Peyer's patch (tissue), 4 donors: ENCODE data around the gene DACT3. TPM values are rescaled to one million over a fixed set of nuclear protein-coding genes. Genes with fewer than 3 reads are reported as not detected.

ENCODE experiments used
- DNase-seq, 3 donors: peaks; one replicate each; pipeline ENCODE4 v3.0.0-alpha.2; 2017 to 2019
- H3K27ac ChIP-seq, 4 donors: fragments of 200-600 bp; sonication (generic); one replicate each; pipeline ENCODE4 v1.5.1; 2016 to 2019
- H3K27me3 ChIP-seq, 2 donors: fragments of 200-600 bp; sonication (generic); one replicate each; pipeline ENCODE4 v1.5.1; 2019
- H3K36me3 ChIP-seq, 3 donors: fragments of 200-600 bp; sonication (generic); one replicate each; pipeline ENCODE4 v1.5.1; 2016 to 2019
- H3K4me1 ChIP-seq, 4 donors: fragments of 200-600 bp; sonication (generic); one replicate each; pipeline ENCODE4 v1.5.1; 2016 to 2019
- H3K4me3 ChIP-seq, 4 donors: fragments of 200-600 bp; sonication (generic); 1 replicate in 3 of 4; 2 replicates in 1 of 4; pipeline ENCODE4 v1.5.1; 2016 to 2019; ENCODE audit warnings: mild to moderate bottlenecking in 1 of 4
- H3K9me3 ChIP-seq, 4 donors: fragments of 200-600 bp; sonication (generic); one replicate each; pipeline ENCODE4 v1.5.1; 2016 to 2019; ENCODE audit warnings: mild to moderate bottlenecking in 1 of 4
- CTCF ChIP-seq, 6 experiments: fragments of 450-650 bp in 4 of 6; fragments of 200-600 bp in 2 of 6; sonication (generic) in 1 of 6; IDR thresholded peaks; one replicate each; pipeline ENCODE4 v1.5.1; 2017 to 2019; ENCODE audit warnings: antibody characterized with exemption in 6 of 6, mild to moderate bottlenecking in 3 of 6, moderate library complexity in 1 of 6
- POLR2A ChIP-seq, 2 donors: fragments of 450-650 bp; IDR thresholded peaks; one replicate each; pipeline ENCODE4 v1.5.1; 2017; ENCODE audit warnings: antibody characterized with exemption in 2 of 2, mild to moderate bottlenecking in 2 of 2, moderate library complexity in 2 of 2
- total RNA-seq, 4 donors: library from RNA; depleted of rRNA; stranded (reverse); fragments of >200 nt; gene quantifications; one replicate each; pipeline ENCODE4 v1.1.0, GENCODE V29; 2016

DACT3 gene
- total RNA-seq, 4 donors from 2014 or later, result 0.53 to 2.3 (median 1.4) TPM

- Histone ChIP-seq H3K36me3 (peaks cover 0 to 88% (median 6%) of the 10 kb centered on the region in 3 donors), H3K9me3 (no peaks in the 10 kb centered on the region), H3K27ac (no peak overlapping the region), H3K4me3 (no peak overlapping the region), H3K4me1 (peaks cover 0 to 4% (median 0%) of the 10 kb centered on the region in 4 donors), H3K27me3 (no peaks in the 10 kb centered on the region)
- DNase-seq, result no peak
- TF ChIP-seq POLR2A (IDR thresholded peaks at IDR 0.05) (no peak), CTCF (IDR thresholded peaks at IDR 0.05) (no peak)
These were observed 32.1 kb upstream of the DACT3 start for GRCh38 chr19:46692918-46693722.

GRCh38 chr19:46691948-46692347, 31.0 kb upstream of the DACT3 start:
- Histone ChIP-seq H3K27ac (no peak overlapping the region), H3K27me3 (no peaks in the 10 kb centered on the region), H3K4me3 (no peak overlapping the region), H3K36me3 (peaks cover 0 to 100% (median 6%) of the 10 kb centered on the region in 3 donors), H3K4me1 (no peaks in the 10 kb centered on the region), H3K9me3 (no peaks in the 10 kb centered on the region)
- DNase-seq, result no peak
- TF ChIP-seq CTCF (IDR thresholded peaks at IDR 0.05) (no peak), POLR2A (IDR thresholded peaks at IDR 0.05) (no peak)

- no peaks in the 10 kb centered on the region for H3K4me1 ChIP-seq
- no peak overlapping the region for H3K4me3 ChIP-seq
- TF ChIP-seq CTCF (IDR thresholded peaks at IDR 0.05) (no peak), POLR2A (IDR thresholded peaks at IDR 0.05) (no peak)
- no peak overlapping the region for H3K27ac ChIP-seq
- H3K9me3 ChIP-seq, result no peaks in the 10 kb centered on the region
- peaks cover 0 to 100% (median 6%) of the 10 kb centered on the region in 3 donors for H3K36me3 ChIP-seq
- DNase-seq, result no peak
- no peaks in the 10 kb centered on the region for H3K27me3 ChIP-seq
These were observed 30.1 kb upstream of the DACT3 start for GRCh38 chr19:46691104-46691503.

GRCh38 chr19:46689358-46689757, 28.4 kb upstream of the DACT3 start:
- TF ChIP-seq CTCF (IDR thresholded peaks at IDR 0.05) (no peak), POLR2A (IDR thresholded peaks at IDR 0.05) (no peak)
- H3K27me3 ChIP-seq, result no peaks in the 10 kb centered on the region
- no peak overlapping the region for H3K27ac ChIP-seq
- no peaks in the 10 kb centered on the region for H3K9me3 ChIP-seq
- H3K4me3 ChIP-seq, result no peak overlapping the region
- DNase-seq, result no peak
- no peaks in the 10 kb centered on the region for H3K4me1 ChIP-seq
- peaks cover 0 to 99% (median 6%) of the 10 kb centered on the region in 3 donors for H3K36me3 ChIP-seq

- H3K27ac ChIP-seq, result no peak overlapping the region
- TF ChIP-seq CTCF (IDR thresholded peaks at IDR 0.05) (no peak), POLR2A (IDR thresholded peaks at IDR 0.05) (no peak)
- no peaks in the 10 kb centered on the region for H3K27me3 ChIP-seq
- no peaks in the 10 kb centered on the region for H3K9me3 ChIP-seq
- H3K4me3 ChIP-seq, result no peak overlapping the region
- peaks cover 0 to 99% (median 6%) of the 10 kb centered on the region in 3 donors for H3K36me3 ChIP-seq
- H3K4me1 ChIP-seq, result no peaks in the 10 kb centered on the region
- DNase-seq, result no peak
These were observed 26.6 kb upstream of the DACT3 start for GRCh38 chr19:46687438-46688145.
